IMR-90 (cell line): ENCODE data around the gene LDB2. TPM values are rescaled to one million over a fixed set of nuclear protein-coding genes. Genes with fewer than 3 reads are reported as not detected.

Experiments used
- ATAC-seq: fragments of 200-7000 bp; cut with Tn5 transposase; 2 replicates; pipeline ENCODE4 v1.9.1; 2020; ENCODE audit warnings: low read depth, mild to moderate bottlenecking, moderate library complexity
- BruUV-seq: library from RNA; stranded (reverse); fragments of 400-500 nt; replicated peaks from 2 replicates; lab custom pipeline; 2021; lab: Mats Ljungman, UMichigan
- CTCF ChIA-PET: fragments of 300-600 bp; formaldehyde crosslinking; extraction: SDS; loops from one replicate; lab custom pipeline; 2021; ENCODE audit warnings: antibody characterized with exemption; lab: Yijun Ruan, JAX
- POLR2A ChIA-PET: fragments of 300-600 bp; sonication (Branson Sonifier 250); formaldehyde crosslinking; loops from one replicate; lab custom pipeline; 2022; ENCODE audit warnings: antibody characterized with exemption; ENCODE audit not compliant: unreplicated experiment; lab: Charles Lee
- DNase-seq: peaks from one replicate; pipeline ENCODE4 v3.0.0; 2013
- H2AFZ ChIP-seq: replicated peaks from 2 replicates; pipeline ENCODE3; 2013; ENCODE audit warnings: low read length, mild to moderate bottlenecking; ENCODE audit not compliant: poor library complexity
- H2AK5ac ChIP-seq: 2 replicates; pipeline ENCODE4 v1.6.1; 2013; ENCODE audit warnings: low read depth, low read length, inconsistent platforms
- H2AK9ac ChIP-seq: replicated peaks from 2 replicates; pipeline ENCODE3; 2013; ENCODE audit warnings: mild to moderate bottlenecking, low read depth, low read length, moderate library complexity; ENCODE audit not compliant: poor library complexity
- H2BK120ac ChIP-seq: 2 replicates; pipeline ENCODE4 v1.6.1; 2013; ENCODE audit warnings: low read depth, low read length, inconsistent platforms
- H2BK15ac ChIP-seq: 3 replicates; pipeline ENCODE4 v1.6.1; 2013; ENCODE audit warnings: low read depth, low read length, inconsistent platforms
- H2BK20ac ChIP-seq: 2 replicates; pipeline ENCODE4 v1.6.1; 2013; ENCODE audit warnings: low read depth, mild to moderate bottlenecking, inconsistent platforms, low read length, moderate library complexity
- H2BK5ac ChIP-seq: 2 replicates; pipeline ENCODE4 v1.6.1; 2013; ENCODE audit warnings: mild to moderate bottlenecking, low read depth, low read length, inconsistent platforms; ENCODE audit not compliant: poor library complexity, severe bottlenecking
- H3K14ac ChIP-seq: replicated peaks from 2 replicates; pipeline ENCODE4 v1.6.1; 2013; ENCODE audit warnings: low read depth, low read length, inconsistent platforms
- H3K18ac ChIP-seq: 2 replicates; pipeline ENCODE4 v1.6.1; 2013; ENCODE audit warnings: low read depth, low read length, control low read depth
- H3K23ac ChIP-seq: 2 replicates; pipeline ENCODE4 v1.6.1; 2013; ENCODE audit warnings: low read depth, low read length, inconsistent platforms
- H3K27ac ChIP-seq: 2 replicates; pipeline ENCODE4 v1.5.1; 2013; ENCODE audit warnings: mild to moderate bottlenecking, control low read depth, low read length; ENCODE audit not compliant: insufficient read depth
- H3K27me3 ChIP-seq: 2 replicates; pipeline ENCODE4 v1.6.1; 2013; ENCODE audit warnings: low read length; ENCODE audit not compliant: control insufficient read depth, insufficient read depth
- H3K36me3 ChIP-seq: 2 replicates; pipeline ENCODE4 v1.6.1; 2013; ENCODE audit warnings: low read length, mixed read lengths; ENCODE audit not compliant: control insufficient read depth, insufficient read depth
- H3K4ac ChIP-seq: 2 replicates; pipeline ENCODE4 v1.6.1; 2013; ENCODE audit warnings: low read depth, low read length, inconsistent platforms
- H3K4me1 ChIP-seq: 2 replicates; pipeline ENCODE4 v1.6.1; 2013; ENCODE audit warnings: low read length, mixed read lengths; ENCODE audit not compliant: control insufficient read depth, insufficient read depth
- H3K4me2 ChIP-seq: 2 replicates; pipeline ENCODE4 v1.6.1; 2013; ENCODE audit warnings: low read depth, mild to moderate bottlenecking, control low read depth, low read length, moderate library complexity
- H3K4me3 ChIP-seq: 2 replicates; pipeline ENCODE4 v1.5.1; 2013; ENCODE audit warnings: low read depth, mild to moderate bottlenecking, control low read depth, low read length, moderate library complexity; ENCODE audit not compliant: insufficient read depth
- H3K56ac ChIP-seq: 2 replicates; pipeline ENCODE4 v1.6.1; 2013; ENCODE audit warnings: low read length, inconsistent platforms; ENCODE audit not compliant: insufficient read depth; ENCODE audit errors: extremely low read depth
- H3K79me1 ChIP-seq, 2 experiments: 2 replicates each; pipeline ENCODE4 v1.6.1; 2013; ENCODE audit warnings: low read length in 2 of 2, inconsistent platforms in 1 of 2, low read depth in 1 of 2
- H3K9ac ChIP-seq: 2 replicates; pipeline ENCODE4 v1.6.1; 2013; ENCODE audit warnings: low read depth, low read length, control low read depth
- H3K9me1 ChIP-seq: 2 replicates; pipeline ENCODE4 v1.6.1; 2013; ENCODE audit warnings: low read length, inconsistent platforms; ENCODE audit not compliant: insufficient read depth
- H3K9me3 ChIP-seq: 2 replicates; pipeline ENCODE4 v1.6.1; 2013; ENCODE audit warnings: low read length; ENCODE audit not compliant: control insufficient read depth, insufficient read depth
- H4K20me1 ChIP-seq: 2 replicates; pipeline ENCODE4 v1.6.1; 2013; ENCODE audit warnings: low read length, inconsistent platforms; ENCODE audit not compliant: insufficient read depth
- H4K5ac ChIP-seq: 2 replicates; pipeline ENCODE4 v1.6.1; 2013; ENCODE audit warnings: mild to moderate bottlenecking, low read depth, low read length, control low read depth
- H4K8ac ChIP-seq, 2 experiments: 2 replicates each; pipeline ENCODE4 v1.6.1; 2013; ENCODE audit warnings: low read depth in 2 of 2, low read length in 2 of 2, control low read depth in 1 of 2, inconsistent platforms in 1 of 2
- H4K91ac ChIP-seq: 2 replicates; pipeline ENCODE4 v1.6.1; 2013; ENCODE audit warnings: low read depth, low read length, inconsistent platforms; ENCODE audit not compliant: insufficient read depth
- BHLHE40 ChIP-seq: fragments of 150-350 bp; IDR thresholded peaks from 2 replicates; pipeline ENCODE4 v1.6.1; 2016; ENCODE audit warnings: mild to moderate bottlenecking, low read depth, low read length
- CEBPB ChIP-seq: IDR thresholded peaks from 2 replicates; pipeline ENCODE4 v1.6.1; 2012; ENCODE audit warnings: low read depth, low read length, improper control_type of control experiment
- CTCF ChIP-seq: conservative IDR thresholded peaks from 2 replicates; pipeline ENCODE4 v1.5.1; 2012; ENCODE audit warnings: mild to moderate bottlenecking, low read depth, low read length, improper control_type of control experiment
- ELK1 ChIP-seq: fragments of 150-350 bp; IDR thresholded peaks from 2 replicates; pipeline ENCODE4 v1.6.1; 2016; ENCODE audit warnings: low read depth, mild to moderate bottlenecking, low read length, moderate library complexity, borderline replicate concordance
- FOS ChIP-seq: fragments of 150-350 bp; IDR thresholded peaks from 2 replicates; pipeline ENCODE4 v1.6.1; 2016; ENCODE audit warnings: low read depth, low read length
- RCOR1 ChIP-seq: IDR thresholded peaks from 2 replicates; pipeline ENCODE4 v1.6.1; 2012; ENCODE audit warnings: mild to moderate bottlenecking, low read length, improper control_type of control experiment; ENCODE audit not compliant: insufficient replicate concordance
- SMC3 ChIP-seq: fragments of 150-350 bp; IDR thresholded peaks from 2 replicates; pipeline ENCODE4 v1.6.1; 2016; ENCODE audit warnings: low read depth, mild to moderate bottlenecking, antibody characterized with exemption, low read length, moderate library complexity
- USF2 ChIP-seq: fragments of 150-350 bp; IDR thresholded peaks from 2 replicates; pipeline ENCODE4 v1.6.1; 2017; ENCODE audit warnings: mild to moderate bottlenecking, antibody characterized with exemption, low read length, low read depth
- WGBS, 2 experiments: methylation state at CpG; one replicate each; pipeline versions ENCODE4 v1.1.5 to v1.1.7; 2013; ENCODE audit warnings: missing lambda C conversion rate in 2 of 2; ENCODE audit not compliant: insufficient read length in 1 of 2; ENCODE audit errors: extremely low coverage in 2 of 2; 5-methylcytosine and 5-hydroxymethylcytosine counted together
- dilution Hi-C: fragments of 300-500 bp; cut with HindIII; formaldehyde crosslinking; loops from one replicate; pipeline ENCODE4 v1.14.3; 2018; ENCODE audit warnings: low sequenced_read_pairs; ENCODE audit not compliant: unreplicated experiment
- in situ Hi-C: fragments of 300-500 bp; cut with MboI; formaldehyde crosslinking; loops from 3 replicates; pipeline ENCODE4 v1.14.3; 2019; ENCODE audit warnings: low sequenced_read_pairs, inconsistent platforms, mixed read lengths
- intact Hi-C: fragments of 100-400 bp; cut with micrococcal nuclease; formaldehyde crosslinking; loops from 2 replicates; pipeline ENCODE4 v1.10.0; 2022
- polyA plus RNA-seq, 3 experiments: library from polyadenylated mRNA; depleted of rRNA; stranded (reverse); fragments of >200 nt; gene quantifications; 2 replicates each; pipeline ENCODE4 v1.2.3, GENCODE V29; 2012; ENCODE audit warnings: low replicate concordance in 1 of 3
- total RNA-seq: library from RNA; depleted of rRNA; stranded (reverse); fragments of >200 nt; gene quantifications from 2 replicates; pipeline ENCODE4 v1.2.3, GENCODE V29; 2012

The LDB2 gene
- total and polyA plus RNA-seq, 2 of the 4 experiments (the other 2 are of a cell fraction), result 67.9 to 116 TPM

GRCh38 chr4:16715482-16715881 is 183.0 kb downstream of the LDB2 start (continued):
- no peak for TF ChIP-seq CEBPB
- no peak for TF ChIP-seq ELK1

- ATAC-seq (no peak), DNase-seq (no peak)
- Histone ChIP-seq H3K79me1 (no peaks in the 10 kb centered on the region), H3K9ac (no peak overlapping the region), H2BK5ac (no peak overlapping the region), H3K56ac (no peak overlapping the region), H3K4me3 (no peak overlapping the region), H2BK20ac (no peak overlapping the region), H3K4me2 (no peak overlapping the region), H2AK5ac (no peak overlapping the region), H3K14ac (no peak overlapping the region), H2BK120ac (no peak overlapping the region), H4K8ac (no peak overlapping the region), H4K20me1 (no peaks in the 10 kb centered on the region), H4K91ac (no peak overlapping the region), H2AFZ (no peak overlapping the region), H3K36me3 (0 out of 2 replicates have a peak, but pooled peaks cover 1% of the 10 kb centered on the region), H3K27me3 (no peaks in the 10 kb centered on the region), H4K5ac (no peak overlapping the region), H3K23ac (no peak overlapping the region), H2AK9ac (no peak overlapping the region), H3K9me1 (no peaks in the 10 kb centered on the region), H3K4ac (no peak overlapping the region), H2BK15ac (no peak overlapping the region), H3K18ac (no peak overlapping the region), H3K27ac (no peak overlapping the region), H3K9me3 (no peaks in the 10 kb centered on the region), H3K4me1 (peaks cover 5% of the 10 kb centered on the region)
- dilution Hi-C loops, result no loop called here
- ChIA-PET CTCF (no interaction called here), POLR2A (no interaction called here)
- BruUV-seq, result no TSS peak
- no CpG with 5 or more reads among the region's 1 CpG for WGBS, 2 experiments
- TF ChIP-seq CTCF (no peak), SMC3 (no peak), BHLHE40 (no peak), RCOR1 (no peak), USF2 (no peak), ELK1 (no peak), FOS (no peak)
- in situ Hi-C loops, result no loop called here
- intact Hi-C loops, result no loop called here
These were observed 184.3 kb downstream of the LDB2 start for GRCh38 chr4:16714191-16714590.
